Endothelial cell of umbilical vein (primary cell): ENCODE results near the gene EEF1G.

Source experiments
- CTCF ChIP-seq, 2 donors: IDR thresholded peaks; 1 replicate in 1 of 2; 2 replicates in 1 of 2; pipeline ENCODE4 v1.5.1; 2011; ENCODE audit warnings: low read length in 2 of 2, mild to moderate bottlenecking in 2 of 2, moderate library complexity in 2 of 2, control low read depth in 1 of 2, inconsistent platforms in 1 of 2, low read depth in 1 of 2; ENCODE audit not compliant: insufficient read depth in 1 of 2; ENCODE audit errors: extremely low read depth in 1 of 2
- EZH2 ChIP-seq: IDR thresholded peaks from 2 replicates; pipeline ENCODE4 v1.6.1; 2012; ENCODE audit warnings: borderline replicate concordance, low read depth, mild to moderate bottlenecking, moderate library complexity, low read length, inconsistent platforms; ENCODE audit not compliant: severe bottlenecking
- GATA2 ChIP-seq: IDR thresholded peaks from 2 replicates; pipeline ENCODE4 v1.7.0; 2011; ENCODE audit warnings: low read depth, mild to moderate bottlenecking, moderate library complexity, mixed read lengths, low read length; ENCODE audit not compliant: insufficient read length, insufficient read depth
- MAX ChIP-seq: IDR thresholded peaks from 2 replicates; pipeline ENCODE4 v1.6.1; 2011; ENCODE audit not compliant: insufficient read depth, insufficient read length
- MYC ChIP-seq: IDR thresholded peaks from one replicate; pipeline ENCODE4 v1.6.1; 2011; ENCODE audit warnings: mild to moderate bottlenecking, low read depth, low read length
- POLR2A ChIP-seq: IDR thresholded peaks from 2 replicates; pipeline ENCODE4 v1.6.1; 2012; ENCODE audit warnings: low read depth, mild to moderate bottlenecking, control low read depth, low read length
- POLR2AphosphoS5 ChIP-seq: IDR thresholded peaks from 2 replicates; pipeline ENCODE4 v1.6.1; 2012; ENCODE audit warnings: low read depth, mild to moderate bottlenecking, control low read depth, low read length, moderate library complexity; ENCODE audit not compliant: insufficient read depth

- TF ChIP-seq POLR2A (no peak), CTCF (IDR thresholded peaks at IDR 0.05; ENCODE audit: extremely low read depth in 1 of 2, insufficient read depth in 1 of 2, low read depth in 1 of 2, low read length in 2 of 2) (no peak), POLR2AphosphoS5 (no peak), MAX (no peak), EZH2 (no peak), MYC (no peak), GATA2 (no peak)
Observed at GRCh38 chr11:62603072-62603408, 29.3 kb upstream of the EEF1G start.
